HepG2 (cell line): Measurements from ENCODE around the gene BPIFA1. TPM values are rescaled to one million over a fixed set of nuclear protein-coding genes. Genes with fewer than 3 reads are reported as not detected.

Source experiments
- ARNT2 ChIP-seq: sonication (generic); formaldehyde crosslinking; IDR thresholded peaks from 2 replicates; pipeline ENCODE4 v1.8.0; 2022; ENCODE audit warnings: mild to moderate bottlenecking, low read depth, missing genetic modification reagents, moderate library complexity
- ASH2L ChIP-seq: fragments of 300-600, 200-600 bp; sonication (generic); IDR thresholded peaks from 2 replicates; pipeline ENCODE4 v1.7.0; 2017; ENCODE audit warnings: low read depth, mild to moderate bottlenecking, moderate library complexity, mixed read lengths, low read length; ENCODE audit not compliant: insufficient read length
- CCDC6 ChIP-seq: sonication (generic); formaldehyde crosslinking; IDR thresholded peaks from 2 replicates; pipeline ENCODE4 v1.8.1; 2022; ENCODE audit warnings: mild to moderate bottlenecking, missing genetic modification reagents, moderate library complexity
- CHCHD3 ChIP-seq: sonication (generic); formaldehyde crosslinking; IDR thresholded peaks from 2 replicates; pipeline ENCODE4 v1.8.0; 2022; ENCODE audit warnings: mild to moderate bottlenecking, missing genetic modification reagents, moderate library complexity
- DR1 ChIP-seq: sonication (generic); formaldehyde crosslinking; IDR thresholded peaks from 2 replicates; pipeline ENCODE4 v1.8.0; 2021; ENCODE audit warnings: mild to moderate bottlenecking, missing genetic modification reagents, inconsistent platforms
- E2F1 ChIP-seq: sonication (generic); formaldehyde crosslinking; IDR thresholded peaks from 2 replicates; pipeline ENCODE4 v1.5.0; 2020; ENCODE audit warnings: missing genetic modification reagents
- FLYWCH1 ChIP-seq: sonication (generic); formaldehyde crosslinking; IDR thresholded peaks from 2 replicates; pipeline ENCODE4 v1.8.1; 2023; ENCODE audit warnings: mild to moderate bottlenecking, missing genetic modification reagents
- FOSL2 ChIP-seq: sonication (generic); formaldehyde crosslinking; IDR thresholded peaks from 2 replicates; pipeline ENCODE4 v1.4.0; 2020; ENCODE audit warnings: missing genetic modification reagents
- MIER2 ChIP-seq: IDR thresholded peaks from 2 replicates; pipeline ENCODE4 v1.6.1; 2016; ENCODE audit warnings: missing biosample characterization, missing genetic modification reagents
- MXD1 ChIP-seq: sonication (generic); formaldehyde crosslinking; IDR thresholded peaks from 2 replicates; pipeline ENCODE4 v1.4.0; 2020; ENCODE audit warnings: mild to moderate bottlenecking, missing genetic modification reagents
- PBX3 ChIP-seq: sonication (generic); formaldehyde crosslinking; IDR thresholded peaks from 2 replicates; pipeline ENCODE4 v1.8.1; 2023; ENCODE audit warnings: missing genetic modification reagents, inconsistent platforms, borderline replicate concordance
- SIN3B ChIP-seq: fragments of 150-350 bp; IDR thresholded peaks from 2 replicates; pipeline ENCODE4 v1.6.1; 2014; ENCODE audit warnings: low read length
- SMAD3 ChIP-seq: sonication (generic); formaldehyde crosslinking; IDR thresholded peaks from 2 replicates; pipeline ENCODE4 v1.4.0; 2020; ENCODE audit warnings: missing genetic modification reagents
- SMC3 ChIP-seq: IDR thresholded peaks from 2 replicates; pipeline ENCODE4 v1.6.1; 2011; ENCODE audit warnings: low read length, improper control_type of control experiment
- SNRNP70 ChIP-seq: fragments of 200-400 bp; formaldehyde crosslinking; IDR thresholded peaks from 2 replicates; pipeline ENCODE4 v1.6.1; 2017; ENCODE audit warnings: mild to moderate bottlenecking, low read depth, low read length, moderate library complexity
- TBX2 ChIP-seq: sonication (generic); formaldehyde crosslinking; IDR thresholded peaks from 2 replicates; pipeline ENCODE4 v1.5.0; 2020; ENCODE audit warnings: missing genetic modification reagents, mild to moderate bottlenecking, borderline replicate concordance
- THAP11 ChIP-seq: IDR thresholded peaks from 2 replicates; pipeline ENCODE4 v1.6.1; 2016; ENCODE audit warnings: missing biosample characterization, missing genetic modification reagents
- YY1 ChIP-seq: IDR thresholded peaks from 2 replicates; pipeline ENCODE4 v1.6.1; 2011; ENCODE audit warnings: low read length, low read depth, moderate library complexity, mild to moderate bottlenecking; ENCODE audit not compliant: insufficient read depth, insufficient replicate concordance
- ZNF24 ChIP-seq: fragments of 450-650 bp; IDR thresholded peaks from 2 replicates; pipeline ENCODE4 v1.6.1; 2017; ENCODE audit warnings: antibody characterized with exemption, mild to moderate bottlenecking
- ZNF331 ChIP-seq: sonication (generic); formaldehyde crosslinking; IDR thresholded peaks from 2 replicates; pipeline ENCODE4 v1.4.0; 2020; ENCODE audit warnings: missing genetic modification reagents
- ZNF460 ChIP-seq: sonication (generic); formaldehyde crosslinking; IDR thresholded peaks from 2 replicates; pipeline ENCODE4 v1.5.1; 2020; ENCODE audit warnings: missing genetic modification reagents, mild to moderate bottlenecking, borderline replicate concordance
- ZNF547 ChIP-seq: sonication (generic); formaldehyde crosslinking; IDR thresholded peaks from 2 replicates; pipeline ENCODE4 v1.5.1; 2020; ENCODE audit warnings: mild to moderate bottlenecking, missing genetic modification reagents
- ZNF564 ChIP-seq: sonication (generic); formaldehyde crosslinking; IDR thresholded peaks from 2 replicates; pipeline ENCODE4 v1.8.1; 2023; ENCODE audit warnings: mild to moderate bottlenecking, missing genetic modification reagents
- ZNF572 ChIP-seq: sonication (generic); formaldehyde crosslinking; IDR thresholded peaks from 2 replicates; pipeline ENCODE4 v1.5.1; 2020; ENCODE audit warnings: mild to moderate bottlenecking, missing genetic modification reagents
- ZNF639 ChIP-seq: conservative IDR thresholded peaks from 2 replicates; pipeline ENCODE4 v1.6.1; 2018; ENCODE audit warnings: missing genetic modification reagents
- ZNF678 ChIP-seq: sonication (generic); formaldehyde crosslinking; IDR thresholded peaks from 2 replicates; pipeline ENCODE4 v1.4.0; 2020; ENCODE audit warnings: mild to moderate bottlenecking, missing genetic modification reagents
- ZNF7 ChIP-seq: IDR thresholded peaks from 2 replicates; pipeline ENCODE4 v1.6.1; 2016; ENCODE audit warnings: missing biosample characterization, missing genetic modification reagents
- ZNF781 ChIP-seq: sonication (generic); formaldehyde crosslinking; IDR thresholded peaks from 2 replicates; pipeline ENCODE4 v1.5.1; 2020; ENCODE audit warnings: borderline replicate concordance, mild to moderate bottlenecking, missing genetic modification reagents; ENCODE audit errors: not compliant biosample characterization
- polyA plus RNA-seq, 8 experiments: library from polyadenylated mRNA; depleted of rRNA in 3 of 8; stranded (reverse) in 7 of 8; unstranded in 1 of 8; fragments of >200 nt; fragmentation: Illumina TruSeq in 4 of 8; extraction: Trizol in 4 of 8; gene quantifications; 2 replicates each; pipeline versions ENCODE4 v1.2.1 to v1.2.3, GENCODE V29; 2011 to 2016; ENCODE audit warnings: low read depth in 4 of 8, missing spikeins in 1 of 8, mixed read lengths in 1 of 8; ENCODE audit not compliant: insufficient read depth in 1 of 8
- total RNA-seq, 5 experiments: library from RNA; depleted of rRNA; stranded (reverse); fragments of >200 nt; fragmentation: Illumina TruSeq; extraction: Trizol; gene quantifications; 2 replicates each; pipeline ENCODE4 v1.2.3, GENCODE V29; 2016; ENCODE audit warnings: low read depth in 1 of 5

The BPIFA1 gene
- total and polyA plus RNA-seq, 2 of the 13 experiments (the other 11 are each of a cell fraction or from before 2014, with no cell fraction given) = not detected

GRCh38 chr20:33291830-33292355, 56.1 kb downstream of the BPIFA1 start (continued):
- TF ChIP-seq MXD1 (CRISPR knock-in tag) (0 out of 2 replicates have a peak, but pooled peaks have one; percentile 49), ZNF572 (CRISPR knock-in tag) (peak; percentile 92), ZNF331 (CRISPR knock-in tag) (peak; percentile 35; the same call in 1 of the 2 replicates), ZNF7 (CRISPR knock-in tag) (no peak), FOSL2 (CRISPR knock-in tag) (peak; percentile 41; the same call in 1 of the 2 replicates), ZNF781 (CRISPR knock-in tag) (no peak), ZNF639 (0 out of 2 replicates have a peak, but pooled peaks have one; percentile 53), PBX3 (CRISPR knock-in tag) (no peak), E2F1 (CRISPR knock-in tag) (no peak), DR1 (CRISPR knock-in tag) (no peak), ASH2L (peak; percentile 51), THAP11 (peak; percentile 5; the same call in 1 of the 2 replicates), CCDC6 (CRISPR knock-in tag) (no peak), SNRNP70 (no peak), TBX2 (CRISPR knock-in tag) (peak; percentile 50; the same call in 1 of the 2 replicates), SMC3 (peak; percentile 98), SIN3B (peak; percentile 49; the same call in 1 of the 2 replicates), CHCHD3 (CRISPR knock-in tag) (0 out of 2 replicates have a peak, but pooled peaks have one; percentile 61), ZNF678 (CRISPR knock-in tag) (no peak), FLYWCH1 (CRISPR knock-in tag) (no peak), SMAD3 (CRISPR knock-in tag) (peak; percentile 67; the same call in 1 of the 2 replicates), ARNT2 (0 out of 2 replicates have a peak, but pooled peaks have one; percentile 47), ZNF24 (no peak), ZNF460 (CRISPR knock-in tag) (no peak), MIER2 (CRISPR knock-in tag) (peak; percentile 77), ZNF547 (no peak), ZNF564 (CRISPR knock-in tag) (no peak), YY1 (peak; percentile 38)
